GM18505 (cell line): ENCODE data around the gene SHROOM3.
"Not testable (repeated sequence)": the region's sequence is repeated elsewhere in the genome, so short reads cannot be mapped to it uniquely, and the experiment has no call there.

Experiments used
- ATAC-seq: cut with Tn5 transposase; IDR thresholded peaks from one replicate; pipeline ENCODE4 v1.9.1; 2021; ENCODE audit not compliant: unreplicated experiment
- POLR2A ChIP-seq: IDR thresholded peaks from 4 replicates; pipeline ENCODE4 v1.6.1; 2011; ENCODE audit warnings: borderline replicate concordance; ENCODE audit not compliant: insufficient read depth, insufficient read length; ENCODE audit errors: extremely low read depth

SHROOM3 gene

GRCh38 chr4:76722838-76723237, 287.8 kb downstream of the SHROOM3 start:
- TF ChIP-seq POLR2A = no peak
- ATAC-seq = no peak

GRCh38 chr4:76723373-76723772, 288.3 kb downstream of the SHROOM3 start:
- no peak for TF ChIP-seq POLR2A
- no peak for ATAC-seq

GRCh38 chr4:76723924-76724323, 288.9 kb downstream of the SHROOM3 start:
- no peak for TF ChIP-seq POLR2A
- no peak for ATAC-seq

- TF ChIP-seq POLR2A = no peak
- no peak for ATAC-seq
These were observed 290.0 kb downstream of the SHROOM3 start for GRCh38 chr4:76725039-76725438.

- ATAC-seq = no peak
- TF ChIP-seq POLR2A = no peak
These were observed 291.1 kb downstream of the SHROOM3 start for GRCh38 chr4:76726176-76726575.

- no peak for TF ChIP-seq POLR2A
- no peak for ATAC-seq
These were observed 291.6 kb downstream of the SHROOM3 start for GRCh38 chr4:76726631-76727030.

GRCh38 chr4:76727934-76728333, 292.9 kb downstream of the SHROOM3 start:
- ATAC-seq = not testable (repeated sequence)

GRCh38 chr4:76729460-76729859, 294.4 kb downstream of the SHROOM3 start:
- no peak for TF ChIP-seq POLR2A
- ATAC-seq = no peak

- no peak for TF ChIP-seq POLR2A
- no peak for ATAC-seq
These were observed 295.0 kb downstream of the SHROOM3 start for GRCh38 chr4:76729980-76730379.

- TF ChIP-seq POLR2A = no peak
- ATAC-seq = no peak
These were observed 297.2 kb downstream of the SHROOM3 start for GRCh38 chr4:76732246-76732645.

GRCh38 chr4:76733068-76733771, 298.2 kb downstream of the SHROOM3 start:
- no peak for ATAC-seq

GRCh38 chr4:76736414-76736813, 301.4 kb downstream of the SHROOM3 start:
- no peak for ATAC-seq
- TF ChIP-seq POLR2A = no peak

More at GRCh38 chr4:76733068-76733771, 298.2 kb downstream of the SHROOM3 start:
- TF ChIP-seq POLR2A = no peak

GRCh38 chr4:76737180-76737579, 302.2 kb downstream of the SHROOM3 start:
- no peak for TF ChIP-seq POLR2A
- no peak for ATAC-seq

- no peak for TF ChIP-seq POLR2A
These were observed 302.7 kb downstream of the SHROOM3 start for GRCh38 chr4:76737771-76738085.

More at GRCh38 chr4:76737771-76738085, 302.7 kb downstream of the SHROOM3 start:
- ATAC-seq = no peak
